HUES48 (cell line): Measurements from ENCODE around the gene SKIC8.

Experiments used
- H3K27ac ChIP-seq: one replicate; pipeline ENCODE4 v1.7.0; 2013; ENCODE audit warnings: low read depth, low read length, inconsistent platforms
- H3K27me3 ChIP-seq: 2 replicates; pipeline ENCODE4 v1.6.1; 2013; ENCODE audit warnings: mild to moderate bottlenecking, low read length; ENCODE audit not compliant: control insufficient read depth, insufficient read depth
- H3K36me3 ChIP-seq: 2 replicates; pipeline ENCODE4 v1.6.1; 2013; ENCODE audit warnings: low read length; ENCODE audit not compliant: control insufficient read depth, insufficient read depth
- H3K4me1 ChIP-seq: 2 replicates; pipeline ENCODE4 v1.6.1; 2013; ENCODE audit warnings: mild to moderate bottlenecking, low read length; ENCODE audit not compliant: control insufficient read depth, insufficient read depth
- H3K4me3 ChIP-seq: 2 replicates; pipeline ENCODE4 v1.5.1; 2013; ENCODE audit warnings: mild to moderate bottlenecking, low read depth, low read length
- H3K9ac ChIP-seq: 2 replicates; pipeline ENCODE4 v1.6.1; 2013; ENCODE audit warnings: mild to moderate bottlenecking, low read depth, low read length, moderate library complexity
- H3K9me3 ChIP-seq: 2 replicates; pipeline ENCODE4 v1.6.1; 2013; ENCODE audit warnings: low read length; ENCODE audit not compliant: control insufficient read depth, insufficient read depth

Gene SKIC8

DNA sequence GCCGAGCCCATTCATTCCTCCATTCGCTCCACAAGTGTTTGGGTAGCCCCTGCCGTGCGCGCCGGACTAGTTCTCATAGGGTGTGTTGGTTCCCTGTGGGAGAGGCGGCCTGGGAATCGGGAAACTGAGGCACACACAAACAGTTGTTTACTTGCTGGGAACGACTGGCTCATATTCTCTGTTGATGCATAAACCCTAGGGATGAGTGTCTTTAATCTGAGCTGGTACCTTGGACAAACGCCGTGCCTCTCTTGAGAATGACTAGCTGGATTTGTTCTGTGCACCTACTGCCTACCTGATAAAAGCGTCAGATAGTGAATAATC lies 34.3 kb downstream of the SKIC8 start:
- Histone ChIP-seq H3K27ac (no peak overlapping the region), H3K27me3 (peaks cover 22% of the 10 kb centered on the region), H3K9ac (no peak overlapping the region), H3K4me1 (peaks cover 5% of the 10 kb centered on the region; the same call in 1 of the 2 replicates), H3K36me3 (no peaks in the 10 kb centered on the region), H3K4me3 (peak overlapping the region; percentile 60), H3K9me3 (no peaks in the 10 kb centered on the region)

DNA sequence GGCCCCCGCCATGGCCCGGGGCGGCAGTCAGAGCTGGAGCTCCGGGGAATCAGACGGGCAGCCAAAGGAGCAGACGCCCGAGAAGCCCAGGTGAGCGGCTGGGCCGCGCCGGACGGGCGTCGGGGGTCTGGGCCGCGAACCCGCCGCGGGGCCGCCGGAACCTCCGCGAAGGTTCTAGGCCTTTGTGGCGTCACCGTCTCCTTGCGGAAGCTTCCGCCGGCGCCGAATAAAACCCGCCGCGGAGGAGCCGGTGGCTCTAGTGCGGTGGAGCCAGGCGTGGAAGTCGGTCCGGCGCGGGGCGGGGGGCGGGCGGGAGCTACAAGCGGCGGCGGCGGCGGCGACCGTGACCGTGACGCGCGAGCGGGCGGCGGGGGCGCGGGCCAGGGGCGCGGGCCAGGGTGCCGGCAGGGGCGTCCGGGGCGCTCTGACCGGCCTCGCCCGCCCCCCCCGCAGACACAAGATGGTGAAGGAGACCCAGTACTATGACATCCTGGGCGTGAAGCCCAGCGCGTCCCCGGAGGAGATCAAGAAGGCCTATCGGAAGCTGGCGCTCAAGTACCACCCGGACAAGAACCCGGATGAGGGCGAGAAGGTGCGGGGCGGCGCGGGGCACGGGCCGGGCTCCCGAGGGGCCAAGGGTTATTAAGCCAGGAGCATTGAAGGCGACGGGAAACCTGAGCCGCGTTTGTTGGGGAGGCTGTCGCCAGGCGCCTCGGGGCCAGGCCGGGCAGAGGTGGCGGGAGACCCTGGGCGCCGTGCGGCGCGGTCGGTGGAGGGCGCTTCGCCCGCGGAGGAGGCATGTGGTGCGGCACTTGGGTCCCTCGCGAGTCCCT lies 34.9 kb downstream of the SKIC8 start, which contains the start of gene DNAJA4:
Gene DNAJA4, plus strand, starts transcription at position 259 of the 833 bp plus-strand sequence. Its CDS starts 202 bp downstream, at position 461.
- H3K4me1 ChIP-seq = peaks cover 5% of the 10 kb centered on the region; the same call in 1 of the 2 replicates
- H3K4me3 ChIP-seq = peak within 1 kb of the TSS; percentile 60
- no peaks in the 10 kb centered on the region for H3K36me3 ChIP-seq
- H3K9me3 ChIP-seq = no peaks in the 10 kb centered on the region
- H3K9ac ChIP-seq = peak within 1 kb of the TSS; percentile 45; the same call in 1 of the 2 replicates
- peaks cover 22% of the 10 kb centered on the region for H3K27me3 ChIP-seq
- no peak within 1 kb of the TSS for H3K27ac ChIP-seq

DNA sequence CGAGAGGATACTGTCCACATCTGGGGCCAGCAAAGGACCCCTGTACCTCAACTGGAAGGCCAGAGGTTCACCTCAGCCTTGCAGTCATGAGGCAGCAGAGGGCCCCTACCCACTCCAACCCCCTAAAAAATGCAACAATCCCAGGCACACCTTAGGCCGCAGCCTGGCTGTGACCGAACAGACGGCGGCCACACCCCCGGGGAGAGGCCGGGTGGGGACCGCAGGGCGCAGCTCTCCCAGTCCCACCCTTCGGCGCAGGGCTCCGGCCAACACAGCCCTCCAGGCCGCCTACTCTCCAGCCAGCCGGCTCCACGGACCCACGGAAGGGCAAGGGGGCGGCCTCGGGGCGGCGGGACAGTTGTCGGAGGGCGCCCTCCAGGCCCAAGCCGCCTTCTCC lies 35.5 kb downstream of the SKIC8 start:
- H3K9ac ChIP-seq = peak overlapping the region; percentile 45; the same call in 1 of the 2 replicates
- H3K4me3 ChIP-seq = peak overlapping the region; percentile 49

DNA sequence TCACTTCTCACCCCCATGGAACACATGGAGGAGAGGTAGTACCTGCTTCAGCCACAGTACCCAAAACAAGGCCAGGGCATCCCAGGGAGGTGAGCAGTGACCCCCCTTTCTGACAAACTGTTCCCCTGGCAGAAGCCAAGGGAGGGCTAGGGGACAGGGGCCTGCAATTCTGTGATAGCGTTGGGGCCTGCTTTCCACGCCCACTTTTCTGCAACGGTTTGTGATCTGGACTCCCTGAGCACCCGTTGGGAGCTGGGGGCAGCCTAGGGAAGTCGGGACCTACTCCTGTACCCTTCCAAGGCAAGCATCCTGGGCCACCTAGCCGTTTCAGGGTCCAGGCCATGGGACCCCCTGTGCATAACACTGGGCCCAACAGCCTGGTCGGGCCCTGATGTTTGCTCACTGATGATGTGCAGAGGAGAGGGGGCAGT lies 36.0 kb downstream of the SKIC8 start:
- Histone ChIP-seq H3K9me3 (no peaks in the 10 kb centered on the region), H3K4me1 (peaks cover 5% of the 10 kb centered on the region; the same call in 1 of the 2 replicates), H3K27me3 (peaks cover 22% of the 10 kb centered on the region), H3K4me3 (no peak overlapping the region), H3K36me3 (no peaks in the 10 kb centered on the region), H3K9ac (no peak overlapping the region), H3K27ac (no peak overlapping the region)

More for the DNA sequence above, 35.5 kb downstream of the SKIC8 start:
- H3K27me3 ChIP-seq = peaks cover 22% of the 10 kb centered on the region
- no peaks in the 10 kb centered on the region for H3K36me3 ChIP-seq
- no peaks in the 10 kb centered on the region for H3K9me3 ChIP-seq
- H3K4me1 ChIP-seq = peaks cover 5% of the 10 kb centered on the region; the same call in 1 of the 2 replicates
- no peak overlapping the region for H3K27ac ChIP-seq

DNA sequence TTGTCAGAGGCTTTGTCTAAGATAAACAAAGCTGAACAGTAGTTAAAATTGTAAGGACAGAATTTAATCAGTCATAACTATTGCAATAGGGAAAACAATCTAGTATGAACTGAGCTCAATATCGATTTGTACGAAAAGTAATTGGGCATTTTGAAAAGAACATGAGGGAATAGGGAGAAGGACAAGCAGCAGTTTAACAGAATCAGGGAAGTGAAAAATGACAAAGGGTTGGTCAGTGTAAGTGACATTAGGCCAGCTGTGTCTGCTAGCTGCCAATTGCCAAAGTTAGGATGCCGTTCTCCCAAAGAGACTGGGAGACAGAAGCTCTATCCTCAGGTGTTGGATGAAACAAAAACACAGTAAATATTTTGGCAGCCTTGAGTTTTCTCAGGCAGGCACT lies 38.3 kb downstream of the SKIC8 start:
- Histone ChIP-seq H3K4me1 (peaks cover 5% of the 10 kb centered on the region; the same call in 1 of the 2 replicates), H3K36me3 (no peaks in the 10 kb centered on the region), H3K27me3 (peaks cover 22% of the 10 kb centered on the region), H3K4me3 (no peak overlapping the region), H3K27ac (no peak overlapping the region), H3K9ac (no peak overlapping the region), H3K9me3 (no peaks in the 10 kb centered on the region)

DNA sequence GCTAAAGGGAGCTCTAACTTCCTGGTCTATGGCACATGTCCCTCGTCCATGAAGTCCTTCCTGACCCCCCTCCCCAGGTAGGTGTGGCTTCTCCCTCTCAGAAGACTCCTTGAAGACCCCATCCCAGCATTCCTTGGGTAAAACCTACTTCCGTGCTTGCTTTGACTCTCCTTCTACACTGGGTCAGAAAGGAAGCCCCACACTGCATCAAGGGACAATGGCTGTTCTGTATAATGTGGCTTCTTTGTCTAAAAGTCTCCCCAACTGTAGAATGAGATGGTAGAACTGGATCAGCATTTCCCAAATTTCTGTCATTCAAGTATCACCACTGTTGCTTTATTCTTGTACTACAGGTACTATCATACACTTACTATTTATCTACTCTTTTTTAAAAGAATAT lies 38.9 kb downstream of the SKIC8 start:
- no peak overlapping the region for H3K9ac ChIP-seq
- no peak overlapping the region for H3K27ac ChIP-seq
- H3K4me3 ChIP-seq = no peak overlapping the region
- H3K27me3 ChIP-seq = peaks cover 21% of the 10 kb centered on the region
- no peaks in the 10 kb centered on the region for H3K9me3 ChIP-seq
- no peaks in the 10 kb centered on the region for H3K36me3 ChIP-seq
- peaks cover 5% of the 10 kb centered on the region; the same call in 1 of the 2 replicates for H3K4me1 ChIP-seq

DNA sequence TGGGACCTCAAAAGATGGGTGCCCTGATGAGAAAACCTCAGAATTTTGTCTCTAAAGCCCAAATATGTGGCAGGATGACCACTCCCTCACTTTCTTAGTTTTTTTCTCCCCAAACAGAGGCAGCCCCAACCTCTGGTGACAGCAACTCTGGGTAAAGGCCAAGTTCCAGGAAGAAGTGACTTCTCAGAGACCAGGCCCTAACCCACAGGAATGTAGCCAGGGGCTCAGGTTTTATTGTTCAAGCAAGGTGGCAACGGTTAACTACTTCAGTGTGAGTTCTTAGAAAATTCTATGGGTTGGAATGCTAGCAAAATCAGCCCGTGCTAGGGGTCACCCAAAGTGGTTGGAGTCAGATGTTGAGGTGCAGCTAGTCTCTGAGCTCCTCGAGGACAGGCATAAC lies 40.2 kb downstream of the SKIC8 start:
- H3K4me3 ChIP-seq = no peak overlapping the region
- peaks cover 12% of the 10 kb centered on the region for H3K27me3 ChIP-seq
- H3K36me3 ChIP-seq = no peaks in the 10 kb centered on the region
- H3K9me3 ChIP-seq = no peaks in the 10 kb centered on the region
- no peaks in the 10 kb centered on the region; the same call in 1 of the 2 replicates for H3K4me1 ChIP-seq
- no peak overlapping the region for H3K27ac ChIP-seq
- no peak overlapping the region for H3K9ac ChIP-seq

DNA sequence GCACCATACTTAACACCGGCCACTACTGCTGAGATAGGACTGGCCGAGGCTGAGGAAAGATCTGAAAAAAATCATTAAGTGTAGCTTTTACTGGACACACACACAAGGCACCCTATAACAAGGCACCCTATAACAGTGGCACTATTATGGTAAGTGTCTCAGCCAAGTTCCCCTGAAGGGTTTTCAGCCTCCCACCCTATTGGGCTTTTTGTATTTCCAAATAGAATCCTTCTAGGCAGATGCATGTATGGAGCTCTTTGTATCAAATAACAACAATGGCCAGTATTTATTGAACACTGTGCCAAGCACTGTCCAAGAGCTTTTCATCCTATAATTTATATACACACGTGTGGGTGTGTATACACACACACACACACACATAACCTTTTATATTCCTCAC lies 41.7 kb downstream of the SKIC8 start:
- no peak overlapping the region for H3K9ac ChIP-seq
- H3K4me3 ChIP-seq = no peak overlapping the region
- no peaks in the 10 kb centered on the region for H3K27me3 ChIP-seq
- no peaks in the 10 kb centered on the region for H3K36me3 ChIP-seq
- H3K4me1 ChIP-seq = no peaks in the 10 kb centered on the region
- H3K9me3 ChIP-seq = no peaks in the 10 kb centered on the region
- no peak overlapping the region for H3K27ac ChIP-seq

DNA sequence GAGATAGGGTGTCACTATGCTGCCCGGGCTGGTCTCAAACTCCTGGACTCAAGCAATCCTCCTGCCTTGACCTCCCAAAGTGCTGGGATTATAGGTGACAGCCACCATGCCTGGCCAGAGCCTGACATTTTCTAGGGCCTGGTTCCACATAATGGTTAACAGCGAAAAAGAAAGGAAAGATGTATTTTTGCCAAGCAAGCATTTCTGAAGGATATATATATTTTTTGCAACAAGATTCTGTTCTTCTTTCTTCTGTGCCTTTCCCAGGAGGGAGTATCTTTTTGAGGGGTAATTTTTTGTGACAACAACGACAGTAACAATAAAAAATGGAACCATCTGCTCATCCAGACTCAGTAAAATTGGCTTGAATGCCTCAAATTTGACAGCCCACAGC lies 43.4 kb downstream of the SKIC8 start:
- no peak overlapping the region for H3K4me3 ChIP-seq
- H3K36me3 ChIP-seq = no peaks in the 10 kb centered on the region
- no peaks in the 10 kb centered on the region for H3K9me3 ChIP-seq
- no peak overlapping the region for H3K27ac ChIP-seq
- no peaks in the 10 kb centered on the region for H3K27me3 ChIP-seq
- no peaks in the 10 kb centered on the region for H3K4me1 ChIP-seq
- no peak overlapping the region for H3K9ac ChIP-seq

DNA sequence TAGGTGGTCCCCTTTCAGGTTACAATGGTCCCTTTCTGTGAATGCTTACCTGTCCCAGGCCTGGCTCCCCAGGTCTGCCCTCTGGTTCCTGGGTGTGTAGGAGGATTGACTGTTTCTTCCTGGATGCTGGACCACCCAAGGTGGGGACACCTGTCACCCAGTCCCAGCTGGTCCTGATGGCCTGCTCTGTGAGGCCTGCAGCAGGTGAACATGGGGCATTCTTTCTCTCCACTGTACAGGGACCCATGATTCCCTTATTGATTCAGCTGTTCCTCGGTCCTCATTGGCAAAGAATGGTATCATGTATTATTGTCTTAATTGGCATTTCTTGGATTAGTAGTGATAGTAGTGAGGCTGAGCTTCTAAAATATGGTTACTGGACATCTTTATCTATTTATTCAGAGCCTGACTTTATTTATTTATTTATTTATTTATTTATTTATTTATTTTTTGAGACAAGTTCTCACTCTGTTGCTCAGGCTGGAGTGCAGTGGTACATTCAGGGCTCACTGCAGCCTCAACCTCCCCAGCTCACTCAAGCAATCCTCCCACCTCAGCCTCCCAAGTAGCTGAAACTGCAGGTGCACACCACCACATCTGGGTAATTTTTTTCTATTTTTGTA lies 43.9 kb downstream of the SKIC8 start:
- Histone ChIP-seq H3K4me1 (no peaks in the 10 kb centered on the region), H3K4me3 (no peak overlapping the region), H3K36me3 (no peaks in the 10 kb centered on the region), H3K9ac (no peak overlapping the region), H3K27ac (no peak overlapping the region), H3K9me3 (no peaks in the 10 kb centered on the region), H3K27me3 (no peaks in the 10 kb centered on the region)

DNA sequence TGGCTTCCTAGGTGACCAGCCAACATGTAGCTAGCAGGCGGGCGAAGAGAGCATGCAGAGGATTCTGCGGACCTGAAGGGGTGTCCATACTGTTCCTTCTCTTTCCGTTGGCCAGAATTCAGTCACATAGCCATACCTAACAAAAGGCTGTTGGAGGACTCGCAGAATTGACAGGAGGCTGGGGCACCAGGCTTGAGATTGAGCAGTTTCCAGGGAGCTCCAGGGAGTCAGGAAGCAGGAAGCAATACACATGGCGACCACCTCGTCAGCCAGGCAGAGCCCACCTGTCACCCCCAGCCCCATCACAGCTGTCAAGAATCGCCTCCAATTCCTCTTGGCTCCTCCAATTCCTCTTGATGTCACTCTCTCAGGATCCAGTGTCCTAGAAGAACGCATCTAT lies 48.3 kb downstream of the SKIC8 start:
- no peaks in the 10 kb centered on the region for H3K9me3 ChIP-seq
- no peak overlapping the region for H3K27ac ChIP-seq
- no peaks in the 10 kb centered on the region for H3K27me3 ChIP-seq
- H3K9ac ChIP-seq = no peak overlapping the region
- H3K36me3 ChIP-seq = no peaks in the 10 kb centered on the region
- H3K4me3 ChIP-seq = no peak overlapping the region
- H3K4me1 ChIP-seq = no peaks in the 10 kb centered on the region
